Measurements from ENCODE around the gene HOXC10.

Gene HOXC10

GRCh38 chr12:53950437-53950773, 34.5 kb upstream of the HOXC10 start:
- H2BK5ac ChIP-seq (ENCODE audit: low read length): no peak overlapping the region
- no peaks in the 10 kb centered on the region for H3K4me1 ChIP-seq (ENCODE audit: control insufficient read depth, low read depth, low read length)
- H2BK15ac ChIP-seq (replicated peaks; ENCODE audit: low read depth): no peak overlapping the region
- no peaks in the 10 kb centered on the region for H3K79me2 ChIP-seq (ENCODE audit: control insufficient read depth, insufficient read depth, low read length)
- H3K27ac ChIP-seq (ENCODE audit: low read depth, low read length): no peak overlapping the region
- no peak overlapping the region for H4K5ac ChIP-seq (ENCODE audit: low read length)
- H3K36me3 ChIP-seq (ENCODE audit: control insufficient read depth, insufficient read depth, low read length): no peaks in the 10 kb centered on the region
- no peak overlapping the region for H3K4me2 ChIP-seq (ENCODE audit: low read length)
- no peak for DNase-seq
- no peak overlapping the region for H3K23ac ChIP-seq (ENCODE audit: low read length)
- H3K27me3 ChIP-seq (ENCODE audit: insufficient read depth, low read length, poor library complexity): peaks cover 94% of the 10 kb centered on the region
- H3K4me3 ChIP-seq (ENCODE audit: low read length): no peak overlapping the region
- no peak overlapping the region for H3K4ac ChIP-seq (ENCODE audit: low read depth, low read length)
- no peak overlapping the region for H2AK5ac ChIP-seq (ENCODE audit: low read length)
- H2BK120ac ChIP-seq (ENCODE audit: low read depth, low read length): no peak overlapping the region
- H3K79me1 ChIP-seq (ENCODE audit: low read length): no peaks in the 10 kb centered on the region
- WGBS (ENCODE audit: extremely low coverage, insufficient coverage, low lambda C conversion rate): no CpG with 5 or more reads among the region's 10 CpGs
- H3K18ac ChIP-seq (ENCODE audit: low read length): no peak overlapping the region
- no peak overlapping the region for H3K9ac ChIP-seq (ENCODE audit: low read length)
- H3K56ac ChIP-seq (ENCODE audit: low read length): no peak overlapping the region
- no peak overlapping the region for H4K8ac ChIP-seq (ENCODE audit: low read depth, low read length)

- Histone ChIP-seq H3K27ac (ENCODE audit: low read depth, low read length) (no peak overlapping the region), H3K23ac (ENCODE audit: low read length) (peak overlapping the region; percentile 45), H2BK120ac (ENCODE audit: low read depth, low read length) (no peak overlapping the region), H3K9ac (ENCODE audit: low read length) (no peak overlapping the region), H2BK15ac (replicated peaks; ENCODE audit: low read depth) (no peak overlapping the region), H3K4me2 (ENCODE audit: low read length) (no peak overlapping the region), H4K5ac (ENCODE audit: low read length) (no peak overlapping the region), H3K4me1 (ENCODE audit: control insufficient read depth, low read depth, low read length) (no peaks in the 10 kb centered on the region), H3K79me1 (ENCODE audit: low read length) (no peaks in the 10 kb centered on the region), H3K18ac (ENCODE audit: low read length) (no peak overlapping the region), H3K4me3 (ENCODE audit: low read length) (no peak overlapping the region), H3K79me2 (ENCODE audit: control insufficient read depth, insufficient read depth, low read length) (no peaks in the 10 kb centered on the region), H3K56ac (ENCODE audit: low read length) (no peak overlapping the region), H3K36me3 (ENCODE audit: control insufficient read depth, insufficient read depth, low read length) (no peaks in the 10 kb centered on the region), H3K27me3 (ENCODE audit: insufficient read depth, low read length, poor library complexity) (peaks cover 94% of the 10 kb centered on the region), H3K4ac (ENCODE audit: low read depth, low read length) (no peak overlapping the region), H2AK5ac (ENCODE audit: low read length) (no peak overlapping the region), H4K8ac (ENCODE audit: low read depth, low read length) (no peak overlapping the region), H2BK5ac (ENCODE audit: low read length) (no peak overlapping the region)
- no CpG with 5 or more reads among the region's 34 CpGs for WGBS (ENCODE audit: extremely low coverage, insufficient coverage, low lambda C conversion rate)
- no peak for DNase-seq
Measured at GRCh38 chr12:53950789-53951576, 34.0 kb upstream of the HOXC10 start.

- Histone ChIP-seq H3K9ac (ENCODE audit: low read length) (no peak overlapping the region), H3K27me3 (ENCODE audit: insufficient read depth, low read length, poor library complexity) (peaks cover 95% of the 10 kb centered on the region)
Measured at GRCh38 chr12:53951577-53952334, 33.2 kb upstream of the HOXC10 start.

GRCh38 chr12:53952335-53952694, 32.6 kb upstream of the HOXC10 start:
- Histone ChIP-seq H2BK5ac (ENCODE audit: low read length) (no peak overlapping the region), H2BK120ac (ENCODE audit: low read depth, low read length) (no peak overlapping the region), H3K79me1 (ENCODE audit: low read length) (no peaks in the 10 kb centered on the region), H4K8ac (ENCODE audit: low read depth, low read length) (no peak overlapping the region), H3K4me3 (ENCODE audit: low read length) (no peak overlapping the region), H3K4me2 (ENCODE audit: low read length) (no peak overlapping the region), H3K9ac (ENCODE audit: low read length) (no peak overlapping the region), H3K23ac (ENCODE audit: low read length) (no peak overlapping the region), H3K79me2 (ENCODE audit: control insufficient read depth, insufficient read depth, low read length) (no peaks in the 10 kb centered on the region), H3K36me3 (ENCODE audit: control insufficient read depth, insufficient read depth, low read length) (no peaks in the 10 kb centered on the region), H2AK5ac (ENCODE audit: low read length) (no peak overlapping the region), H3K4me1 (ENCODE audit: control insufficient read depth, low read depth, low read length) (no peaks in the 10 kb centered on the region), H3K56ac (ENCODE audit: low read length) (no peak overlapping the region), H3K27me3 (ENCODE audit: insufficient read depth, low read length, poor library complexity) (peaks cover 97% of the 10 kb centered on the region), H3K4ac (ENCODE audit: low read depth, low read length) (no peak overlapping the region), H3K18ac (ENCODE audit: low read length) (no peak overlapping the region), H4K5ac (ENCODE audit: low read length) (no peak overlapping the region), H3K27ac (ENCODE audit: low read depth, low read length) (no peak overlapping the region), H2BK15ac (replicated peaks; ENCODE audit: low read depth) (no peak overlapping the region)
- no CpG with 5 or more reads among the region's 13 CpGs for WGBS (ENCODE audit: extremely low coverage, insufficient coverage, low lambda C conversion rate)
- peak; percentile 56 for DNase-seq

More at GRCh38 chr12:53951577-53952334, 33.2 kb upstream of the HOXC10 start:
- H2BK5ac ChIP-seq (ENCODE audit: low read length): no peak overlapping the region
- DNase-seq: no peak
- WGBS (ENCODE audit: extremely low coverage, insufficient coverage, low lambda C conversion rate): no CpG with 5 or more reads among the region's 47 CpGs
- no peak overlapping the region for H2BK120ac ChIP-seq (ENCODE audit: low read depth, low read length)
- no peak overlapping the region for H3K18ac ChIP-seq (ENCODE audit: low read length)
- no peak overlapping the region for H3K4me2 ChIP-seq (ENCODE audit: low read length)
- no peak overlapping the region for H3K4me3 ChIP-seq (ENCODE audit: low read length)
- no peak overlapping the region for H2BK15ac ChIP-seq (replicated peaks; ENCODE audit: low read depth)
- no peak overlapping the region for H3K56ac ChIP-seq (ENCODE audit: low read length)
- H3K4ac ChIP-seq (ENCODE audit: low read depth, low read length): no peak overlapping the region
- H3K23ac ChIP-seq (ENCODE audit: low read length): no peak overlapping the region
- no peak overlapping the region for H2AK5ac ChIP-seq (ENCODE audit: low read length)
- H4K8ac ChIP-seq (ENCODE audit: low read depth, low read length): no peak overlapping the region
- no peak overlapping the region for H4K5ac ChIP-seq (ENCODE audit: low read length)
- H3K79me2 ChIP-seq (ENCODE audit: control insufficient read depth, insufficient read depth, low read length): no peaks in the 10 kb centered on the region
- H3K27ac ChIP-seq (ENCODE audit: low read depth, low read length): no peak overlapping the region
- no peaks in the 10 kb centered on the region for H3K79me1 ChIP-seq (ENCODE audit: low read length)
- H3K4me1 ChIP-seq (ENCODE audit: control insufficient read depth, low read depth, low read length): no peaks in the 10 kb centered on the region
- no peaks in the 10 kb centered on the region for H3K36me3 ChIP-seq (ENCODE audit: control insufficient read depth, insufficient read depth, low read length)

GRCh38 chr12:53952871-53953734, 31.8 kb upstream of the HOXC10 start:
- no peak overlapping the region for H4K8ac ChIP-seq (ENCODE audit: low read depth, low read length)
- no CpG with 5 or more reads among the region's 38 CpGs for WGBS (ENCODE audit: extremely low coverage, insufficient coverage, low lambda C conversion rate)
- no peak overlapping the region for H2AK5ac ChIP-seq (ENCODE audit: low read length)
- no peaks in the 10 kb centered on the region for H3K4me1 ChIP-seq (ENCODE audit: control insufficient read depth, low read depth, low read length)
- H3K79me1 ChIP-seq (ENCODE audit: low read length): no peaks in the 10 kb centered on the region
- H3K36me3 ChIP-seq (ENCODE audit: control insufficient read depth, insufficient read depth, low read length): no peaks in the 10 kb centered on the region
- no peak overlapping the region for H3K18ac ChIP-seq (ENCODE audit: low read length)
- H3K4me2 ChIP-seq (ENCODE audit: low read length): no peak overlapping the region
- no peak overlapping the region for H3K27ac ChIP-seq (ENCODE audit: low read depth, low read length)
- H4K5ac ChIP-seq (ENCODE audit: low read length): no peak overlapping the region
- H2BK120ac ChIP-seq (ENCODE audit: low read depth, low read length): no peak overlapping the region
- H2BK5ac ChIP-seq (ENCODE audit: low read length): no peak overlapping the region
- H3K27me3 ChIP-seq (ENCODE audit: insufficient read depth, low read length, poor library complexity): peaks cover 98% of the 10 kb centered on the region
- peak; percentile 73 for DNase-seq
- no peak overlapping the region for H3K4ac ChIP-seq (ENCODE audit: low read depth, low read length)
- no peaks in the 10 kb centered on the region for H3K79me2 ChIP-seq (ENCODE audit: control insufficient read depth, insufficient read depth, low read length)
- no peak overlapping the region for H3K23ac ChIP-seq (ENCODE audit: low read length)
- H3K4me3 ChIP-seq (ENCODE audit: low read length): no peak overlapping the region
- H3K9ac ChIP-seq (ENCODE audit: low read length): no peak overlapping the region
- no peak overlapping the region for H2BK15ac ChIP-seq (replicated peaks; ENCODE audit: low read depth)
- no peak overlapping the region for H3K56ac ChIP-seq (ENCODE audit: low read length)
